Stimulated activated CD8-positive, alpha-beta memory T cell treated with anti-CD3 and anti-CD28 coated beads, Interleukin-4, amount 100 ng/mL, for 24 hours (primary cell): Measurements from ENCODE around the gene PCYOX1L.

Experiments
- DNase-seq: peaks from one replicate; pipeline ENCODE4 v3.0.0-alpha.2; 2020; ENCODE audit warnings: low read depth

The PCYOX1L gene

DNA sequence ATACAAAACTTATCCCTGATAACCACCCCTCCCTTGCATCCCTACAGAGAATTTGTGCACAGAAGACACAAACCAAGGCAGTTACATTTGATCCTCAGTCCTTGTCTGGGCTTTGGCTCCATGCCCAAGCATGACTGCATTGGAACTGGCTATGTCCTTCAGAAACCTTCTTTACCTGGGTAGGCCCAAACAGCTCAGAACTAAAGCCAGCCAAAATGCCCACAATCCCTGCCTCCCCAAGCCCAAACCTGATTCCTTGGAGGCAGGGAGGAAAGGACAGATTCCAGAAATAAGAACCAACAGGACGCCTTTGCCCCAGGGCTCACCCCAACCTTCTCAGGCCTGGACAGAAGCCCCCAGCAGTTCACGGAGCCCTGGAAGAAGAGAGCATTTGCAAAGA, 13.0 kb downstream of the PCYOX1L start:
- no peak for DNase-seq

DNA sequence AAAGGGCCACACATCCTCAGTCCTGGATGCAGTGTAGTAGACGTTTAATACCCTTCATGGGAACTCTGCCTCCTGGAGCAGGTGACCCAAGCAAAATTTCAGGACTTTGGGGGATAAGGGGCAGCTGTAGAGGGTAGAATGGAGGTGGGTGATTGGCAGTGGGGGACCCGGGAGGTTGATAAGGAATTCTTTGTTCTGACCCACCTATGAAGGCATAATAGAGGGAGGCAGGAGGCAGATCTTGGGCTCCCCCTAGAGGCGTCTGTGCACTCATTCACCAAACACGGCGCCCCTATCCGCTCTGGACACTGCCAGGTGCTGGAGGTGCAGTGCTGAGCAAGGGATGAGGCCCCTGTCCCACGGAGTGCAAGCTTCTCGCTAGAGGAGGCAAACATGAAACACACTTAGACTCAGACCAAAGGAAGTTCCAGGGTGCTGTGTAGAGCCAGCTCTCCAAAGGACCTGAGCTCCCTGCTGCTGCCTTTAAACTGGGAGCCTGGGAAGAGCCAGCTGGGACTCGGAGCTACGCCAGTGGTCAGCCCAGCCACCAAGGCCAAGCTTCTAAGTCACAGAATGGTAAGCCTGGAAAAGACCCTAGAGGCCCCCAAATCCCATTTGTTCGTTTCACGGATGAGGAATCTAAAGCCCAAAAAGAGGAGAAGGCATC, 13.6 kb downstream of the PCYOX1L start:
- peak; percentile 41 for DNase-seq

DNA sequence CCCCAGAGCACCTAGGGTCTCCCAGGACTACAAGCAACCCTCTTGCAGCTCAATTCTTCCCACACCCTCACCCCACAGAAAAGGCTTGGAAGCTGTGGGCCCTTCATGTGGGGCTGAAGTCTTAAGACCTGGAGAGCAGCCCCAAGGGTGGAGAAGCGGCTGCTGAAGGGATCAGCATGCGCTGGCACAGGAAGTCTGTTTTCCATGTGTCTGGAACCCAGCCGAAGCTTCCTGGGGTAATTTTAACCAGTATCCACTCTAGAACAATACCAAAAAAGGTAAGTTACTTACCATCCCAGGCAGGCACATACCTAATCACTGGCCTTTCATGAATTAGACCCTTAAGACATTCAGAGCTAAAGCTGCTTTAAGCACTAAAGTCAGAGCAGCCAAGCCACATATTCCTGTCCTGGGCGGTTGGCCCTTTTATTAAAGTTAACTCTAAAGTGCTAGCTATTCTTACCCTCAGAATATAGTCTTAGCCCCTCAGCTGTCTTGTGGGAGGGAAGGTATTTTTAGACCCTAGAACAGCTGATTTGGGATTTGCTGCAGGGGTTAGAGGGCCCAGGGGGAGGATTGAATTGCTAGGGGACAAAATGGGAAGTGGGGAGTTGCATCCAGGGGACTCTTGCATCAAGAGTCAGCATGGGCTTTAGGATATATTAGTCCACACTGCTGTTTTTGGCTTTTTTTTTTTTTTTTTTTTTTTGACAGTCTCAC, 14.4 kb downstream of the PCYOX1L start:
- no peak for DNase-seq

DNA sequence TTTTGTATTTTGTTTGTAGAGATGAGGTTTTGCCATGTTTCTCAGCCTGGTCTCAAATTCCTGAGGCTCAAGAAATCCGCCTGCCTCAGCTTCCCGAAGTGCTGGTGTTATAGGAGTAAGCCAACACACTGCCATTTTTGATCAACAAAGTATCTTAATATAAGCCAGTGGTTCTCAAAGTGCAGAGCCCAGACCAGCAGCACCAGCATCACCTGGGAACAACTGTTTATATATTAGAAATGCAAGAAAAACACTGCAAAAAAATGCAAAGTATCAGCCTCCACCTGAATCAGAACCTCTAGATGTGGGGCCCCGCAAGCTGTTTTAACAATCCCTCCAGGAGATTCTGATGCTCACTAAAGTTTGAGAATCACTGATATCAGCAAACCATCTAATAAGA, 15.1 kb downstream of the PCYOX1L start:
- no peak for DNase-seq

DNA sequence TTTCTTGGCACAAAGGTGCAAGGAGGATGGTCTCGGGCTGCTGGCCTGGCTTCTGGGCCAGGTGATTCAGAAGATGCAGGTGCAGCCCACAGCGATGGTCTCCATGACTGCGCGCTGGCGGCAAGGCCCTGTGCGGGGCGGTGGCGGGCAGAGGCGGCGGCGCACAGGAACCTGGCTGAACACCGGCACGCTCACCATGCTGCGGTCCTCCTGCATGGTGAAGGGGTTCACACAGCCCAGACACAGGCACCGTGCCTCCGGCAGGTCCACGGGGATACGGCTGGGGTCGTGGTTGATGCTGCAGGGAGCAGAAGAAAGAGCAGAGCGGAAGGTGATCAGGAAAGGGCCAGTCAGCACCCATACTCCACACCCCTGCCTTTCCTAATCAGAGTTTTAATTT, 16.5 kb downstream of the PCYOX1L start:
- no peak for DNase-seq

DNA sequence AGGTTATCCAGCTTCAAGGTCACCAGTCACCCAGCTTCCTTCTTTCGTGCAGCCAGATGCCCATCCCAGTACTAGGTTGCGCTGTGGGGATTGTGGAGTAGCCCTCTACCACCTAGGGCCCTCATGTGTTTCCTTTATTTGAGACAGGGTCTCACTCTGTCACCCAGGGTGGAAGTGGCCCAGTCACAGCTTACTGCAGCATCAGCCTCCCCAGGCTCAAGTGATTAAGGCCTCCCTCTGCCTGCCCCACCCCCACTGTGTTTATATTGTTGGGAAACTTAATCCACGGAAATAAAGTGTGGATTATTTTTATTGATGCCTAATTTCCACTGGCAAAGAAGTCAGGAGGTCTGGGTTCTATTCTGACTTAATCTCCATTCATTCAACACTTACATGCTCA, 17.0 kb downstream of the PCYOX1L start:
- DNase-seq: no peak

DNA sequence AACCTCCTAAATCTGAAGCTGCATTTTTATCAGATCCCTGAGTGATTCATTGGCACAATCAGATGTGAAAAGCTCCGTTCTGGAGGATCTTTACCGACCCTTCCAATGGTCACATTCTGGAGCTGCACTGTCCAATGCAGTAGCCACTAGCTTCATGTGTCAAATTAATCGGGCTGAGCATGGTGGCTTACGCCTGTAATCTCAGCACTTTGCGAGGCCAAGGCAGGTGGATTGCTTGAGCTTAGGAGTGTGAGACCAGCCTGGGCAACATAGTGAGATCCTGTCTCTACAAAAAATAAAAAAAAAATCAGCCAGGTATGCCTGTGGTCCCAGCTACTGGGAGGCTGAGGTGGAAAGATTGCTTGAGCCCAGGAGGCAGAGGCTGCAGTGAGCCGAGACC, 17.6 kb downstream of the PCYOX1L start:
- DNase-seq: no peak

DNA sequence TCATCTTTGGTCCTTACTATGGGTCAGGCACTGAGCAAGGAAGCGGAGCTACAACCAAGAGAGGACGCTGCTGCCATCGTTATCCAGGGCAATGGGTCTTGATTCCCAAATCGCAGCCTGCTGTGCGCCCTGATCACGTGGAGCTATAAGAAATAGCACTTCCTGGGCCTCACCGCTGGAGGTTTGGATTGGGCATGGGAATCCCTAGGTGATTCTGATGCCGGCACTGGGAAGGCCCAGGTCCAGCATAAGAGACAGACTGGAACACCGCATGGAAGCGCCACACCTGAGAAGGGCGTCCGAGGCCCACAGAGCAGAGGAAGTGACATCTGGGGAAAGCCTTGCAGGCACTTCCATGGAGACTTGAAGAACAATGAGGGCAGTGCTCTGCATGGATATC, 18.3 kb downstream of the PCYOX1L start:
- no peak for DNase-seq

DNA sequence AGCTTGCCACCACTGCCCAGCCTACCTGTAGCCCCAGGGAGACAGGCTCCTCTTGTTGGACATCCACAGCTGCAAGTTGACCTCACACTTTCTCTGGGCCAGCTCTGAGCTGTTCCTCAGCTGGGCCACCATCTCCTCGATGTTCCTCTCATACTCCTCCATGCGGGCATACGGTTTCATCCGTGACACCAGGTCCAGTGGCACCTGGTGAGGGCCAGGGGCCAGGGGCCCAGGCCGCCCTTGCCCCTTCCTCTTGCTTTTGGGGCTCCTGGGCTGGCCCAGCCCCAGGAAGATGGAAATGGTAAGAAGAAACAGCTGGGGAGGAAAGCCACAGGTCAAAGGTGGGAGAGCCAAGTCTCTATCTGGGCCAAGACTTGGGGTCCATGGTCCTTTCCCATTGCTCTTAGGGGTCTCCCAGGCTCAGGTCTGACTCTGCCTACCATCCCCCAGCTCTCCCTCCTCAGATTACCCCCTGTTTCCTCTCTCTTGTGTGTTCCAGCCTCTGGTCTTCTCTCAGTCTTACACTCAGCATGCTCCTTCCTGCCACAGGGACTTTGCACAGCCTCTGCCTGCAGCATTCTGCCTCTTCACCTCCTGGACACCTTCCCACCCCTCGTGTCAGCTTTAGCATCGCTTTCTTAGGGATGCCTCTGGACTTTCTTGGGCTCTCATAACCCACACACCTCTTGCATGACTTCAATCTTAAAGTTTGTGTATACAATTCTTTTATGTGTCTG, 19.0 kb downstream of the PCYOX1L start:
- no peak for DNase-seq

DNA sequence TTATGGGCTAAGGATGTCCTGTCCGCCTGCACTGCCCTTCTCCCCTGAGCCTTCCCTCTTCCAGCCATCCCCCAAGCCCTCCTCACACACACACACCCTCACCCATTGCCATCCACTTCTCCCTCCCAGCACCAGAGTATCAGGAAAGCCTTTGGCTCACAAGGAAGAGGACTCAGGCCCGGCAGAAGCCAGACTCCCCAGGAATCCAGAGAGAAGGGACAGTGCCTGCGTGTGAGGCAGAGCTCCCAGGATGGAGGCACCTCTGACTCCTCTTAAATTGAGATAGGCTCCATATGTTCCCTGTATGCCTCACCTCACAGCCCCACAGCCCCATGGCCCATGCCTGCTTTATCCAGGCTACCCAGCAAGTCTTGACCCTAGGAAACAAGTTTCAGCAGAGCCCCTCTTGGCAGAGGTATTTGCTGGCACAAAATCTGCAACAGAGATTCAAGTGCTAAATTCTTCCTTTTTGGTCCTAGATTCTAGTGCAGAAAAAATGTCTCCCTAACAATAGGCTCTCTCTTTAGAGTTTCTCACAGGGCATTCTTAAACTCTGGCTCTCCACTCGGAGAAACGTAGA, 20.5 kb downstream of the PCYOX1L start:
- DNase-seq: no peak

DNA sequence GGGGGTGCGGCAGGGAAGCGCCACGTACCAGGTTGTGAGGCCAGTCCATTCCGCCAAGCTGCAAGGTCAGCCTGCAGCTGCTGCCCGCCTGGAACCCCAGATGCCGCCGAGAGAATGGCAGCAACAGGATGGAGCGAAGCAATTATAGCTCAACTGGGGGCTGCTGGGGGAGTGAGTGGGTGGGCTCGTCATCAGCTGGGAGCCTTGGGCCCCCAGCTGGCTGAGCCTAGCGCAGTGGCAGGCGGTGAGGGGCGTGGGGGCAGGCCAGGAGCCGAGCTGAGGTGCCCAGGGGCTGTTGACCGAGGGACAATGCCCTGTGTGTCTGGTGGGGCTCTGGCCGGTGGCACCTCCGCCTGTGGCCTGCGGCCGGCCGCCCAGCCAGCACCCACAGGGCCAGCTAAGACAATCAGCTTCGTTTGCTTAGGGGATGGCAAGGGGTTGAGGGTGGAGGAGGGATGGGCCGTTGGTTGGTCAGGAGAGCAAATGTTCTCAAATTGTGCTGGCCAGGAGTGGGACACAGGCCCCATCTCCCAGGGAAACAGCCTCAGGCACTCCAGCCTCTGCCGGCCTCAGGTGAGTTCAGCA, 21.4 kb downstream of the PCYOX1L start, which contains the start of gene IL17B:
TSS of gene IL17B (minus strand) at position 116 of the 585 bp plus-strand sequence. CDS start at position 49, 67 bp downstream.
- no peak for DNase-seq

DNA sequence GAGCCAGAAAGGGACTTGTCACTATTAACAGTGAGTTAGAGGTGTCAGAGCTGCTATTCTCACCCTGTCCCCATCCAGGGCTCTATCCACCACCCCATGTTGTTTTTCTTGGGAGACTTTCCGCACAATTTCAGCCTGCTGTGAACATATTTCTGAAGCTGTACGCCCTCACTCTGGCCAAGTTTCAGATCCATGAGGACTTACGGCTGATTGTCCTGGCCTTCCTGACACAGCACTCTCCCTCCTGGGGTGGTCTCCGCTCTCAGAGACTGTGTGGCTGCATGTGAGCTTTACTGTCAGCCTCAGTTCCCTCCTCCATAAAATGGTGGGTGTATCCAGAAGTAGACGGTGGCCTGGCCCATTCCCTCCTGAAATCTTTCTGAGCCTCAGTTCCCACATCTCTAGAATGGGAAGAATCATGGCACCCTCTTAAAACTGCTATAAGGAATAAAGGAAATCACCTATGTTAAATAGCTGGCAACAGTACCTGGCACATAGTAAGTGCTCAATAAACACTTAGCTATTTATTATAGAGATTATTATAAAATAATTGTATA, 22.1 kb downstream of the PCYOX1L start:
- DNase-seq: no peak

DNA sequence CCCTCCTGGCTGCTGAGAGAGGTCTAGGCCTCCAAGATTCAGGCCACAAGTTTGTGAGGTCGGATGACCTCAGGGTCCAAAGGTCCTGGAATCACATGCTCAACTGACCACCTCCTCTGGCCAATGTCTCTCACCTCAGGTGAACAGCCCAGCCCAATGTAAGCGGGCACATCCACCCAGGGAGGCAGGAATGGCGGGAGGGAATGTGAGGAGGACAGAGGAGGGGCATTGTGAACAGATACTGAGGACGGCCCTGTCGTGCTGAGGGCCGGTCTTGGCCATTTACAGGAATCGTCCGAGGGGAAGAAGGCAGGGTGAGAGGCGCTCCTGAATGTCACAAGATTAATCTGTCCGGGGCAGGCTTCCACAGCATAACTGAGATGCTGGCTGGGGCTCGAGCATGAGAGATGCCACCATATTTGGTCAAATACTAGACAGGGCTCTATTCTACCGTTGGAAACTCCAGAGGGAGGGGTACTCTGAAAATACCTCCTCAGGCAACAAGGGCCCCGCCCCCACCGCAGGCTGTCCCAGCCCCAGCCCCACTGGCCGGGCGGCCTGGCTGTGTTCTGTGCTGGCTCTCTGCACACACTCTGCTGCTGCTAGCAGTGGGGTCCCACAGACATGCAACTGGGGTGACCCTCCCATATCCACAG, 22.7 kb downstream of the PCYOX1L start:
- DNase-seq: no peak

DNA sequence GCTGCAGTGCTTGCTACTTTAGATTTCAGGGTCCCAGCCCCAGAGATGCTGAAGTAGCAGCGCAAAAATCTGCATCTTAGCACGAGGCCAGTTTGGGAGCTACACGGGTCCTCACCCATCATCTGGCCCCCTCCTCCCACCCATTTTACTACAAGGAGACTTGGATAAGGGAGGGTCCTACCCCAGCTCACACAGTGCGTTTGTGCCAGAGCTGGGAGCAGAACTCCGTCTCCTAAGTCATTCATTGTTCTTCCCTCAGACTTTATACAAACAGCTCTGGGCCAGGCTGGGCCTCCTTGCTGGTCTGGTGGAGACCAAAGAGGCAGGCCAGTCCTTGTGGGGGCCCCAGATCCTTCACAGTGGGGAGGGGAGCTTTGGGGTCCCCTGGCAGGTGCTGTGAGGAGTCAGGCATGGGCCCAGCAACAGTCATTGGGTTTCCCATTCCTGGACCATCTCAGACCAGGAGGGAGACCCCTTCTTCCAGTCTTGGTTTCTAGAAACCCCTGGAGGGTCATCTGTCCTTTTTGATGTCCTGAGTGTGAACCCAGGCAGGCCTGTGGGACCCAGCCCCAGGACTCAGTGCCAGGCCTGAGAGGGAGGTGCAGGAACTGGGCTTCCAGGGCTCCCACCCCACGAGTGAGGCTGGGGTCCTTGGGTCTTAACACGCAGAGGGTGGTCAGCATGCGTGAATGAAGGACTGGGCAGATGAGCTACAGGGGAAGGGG, 23.6 kb downstream of the PCYOX1L start:
- no peak for DNase-seq

DNA sequence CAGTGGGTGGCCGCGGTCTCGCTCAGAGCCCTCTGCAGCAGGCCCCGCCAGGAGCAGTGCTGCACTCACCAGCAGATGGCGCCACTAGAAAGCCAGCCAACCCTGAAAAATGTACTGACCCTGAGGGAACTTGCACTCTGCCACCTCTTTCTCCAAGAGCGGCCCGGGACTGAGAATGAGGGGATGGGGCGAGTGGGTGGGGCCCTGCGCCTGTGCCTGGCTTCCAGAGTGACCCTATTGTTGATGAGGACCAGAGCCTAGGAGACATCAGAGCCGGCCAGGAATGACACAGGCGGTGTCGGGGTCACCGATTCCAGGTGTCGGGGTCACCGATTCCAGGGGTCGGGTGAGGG, 24.1 kb downstream of the PCYOX1L start:
- DNase-seq: peak; percentile 58

DNA sequence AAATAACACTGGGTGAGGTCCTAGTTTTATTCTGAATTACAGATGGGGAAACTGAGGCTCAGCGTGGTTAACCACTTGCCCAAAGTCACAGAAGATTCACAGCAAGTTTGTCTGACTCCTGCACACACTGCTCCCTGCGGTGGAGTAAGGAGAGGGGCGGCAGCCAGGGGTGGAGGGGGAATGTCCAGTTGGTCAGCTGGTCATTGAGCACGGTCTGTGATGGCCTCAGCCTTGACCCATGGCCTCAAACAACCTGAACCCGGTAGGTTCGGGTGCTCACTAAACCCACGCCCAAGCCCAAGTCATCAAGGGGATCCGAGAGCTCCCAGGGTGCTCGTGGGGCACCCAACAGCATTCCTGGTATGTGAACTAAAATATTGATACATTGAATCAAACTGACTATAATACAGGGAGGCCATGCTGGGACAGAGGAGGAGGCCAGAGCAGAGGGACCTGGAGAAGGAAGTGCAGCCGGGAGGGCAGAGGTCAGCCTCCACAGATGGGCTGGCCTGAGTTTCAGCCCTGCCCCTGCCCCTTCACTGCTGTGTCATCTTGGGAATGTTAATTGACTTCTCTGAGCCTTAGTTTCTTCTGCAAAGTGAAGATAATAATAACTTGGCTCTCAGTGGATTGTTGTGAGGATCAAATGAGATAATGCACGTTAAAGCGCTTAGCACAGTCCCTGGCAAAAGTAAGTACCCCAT, 24.8 kb downstream of the PCYOX1L start:
- no peak for DNase-seq

DNA sequence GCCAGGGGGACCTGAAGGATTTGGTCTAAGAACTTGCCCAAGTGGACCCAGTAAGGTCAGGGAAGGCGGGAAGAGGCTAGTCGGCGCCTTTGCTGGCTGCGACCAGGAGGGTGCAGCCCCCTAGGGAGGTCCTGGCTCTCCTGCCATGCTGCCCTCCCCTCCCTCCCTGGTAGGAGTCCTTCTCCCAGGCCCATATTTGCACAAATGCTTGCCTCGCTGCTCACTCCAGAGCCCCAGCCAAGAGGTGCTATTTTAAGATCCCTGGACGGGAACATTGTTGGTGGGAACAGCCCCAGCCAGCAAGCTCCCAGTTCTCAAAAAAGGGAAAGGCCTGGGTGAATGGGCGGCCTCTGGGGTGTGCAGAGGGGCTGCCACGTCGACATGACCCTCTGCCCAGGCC, 25.6 kb downstream of the PCYOX1L start:
- DNase-seq: no peak

DNA sequence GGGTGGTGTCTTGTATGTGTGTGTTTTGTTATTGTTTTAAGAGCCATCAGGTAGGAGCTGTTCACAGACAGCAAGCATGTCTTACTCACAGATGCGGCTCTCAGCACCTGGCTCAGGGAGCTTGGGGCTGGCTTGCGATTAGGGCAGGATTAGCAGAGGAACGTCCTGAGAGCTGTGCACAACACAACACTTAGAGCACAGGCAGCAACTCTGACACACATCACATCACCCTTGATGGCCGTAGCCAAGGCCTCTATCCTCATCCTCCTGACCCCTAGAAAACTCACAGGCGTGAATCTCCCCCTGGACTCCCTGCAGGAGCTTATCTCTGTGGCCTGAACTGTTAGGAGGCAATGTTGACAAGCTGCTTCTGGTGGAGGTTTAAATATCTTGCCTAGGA, 28.3 kb downstream of the PCYOX1L start:
- no peak for DNase-seq

DNA sequence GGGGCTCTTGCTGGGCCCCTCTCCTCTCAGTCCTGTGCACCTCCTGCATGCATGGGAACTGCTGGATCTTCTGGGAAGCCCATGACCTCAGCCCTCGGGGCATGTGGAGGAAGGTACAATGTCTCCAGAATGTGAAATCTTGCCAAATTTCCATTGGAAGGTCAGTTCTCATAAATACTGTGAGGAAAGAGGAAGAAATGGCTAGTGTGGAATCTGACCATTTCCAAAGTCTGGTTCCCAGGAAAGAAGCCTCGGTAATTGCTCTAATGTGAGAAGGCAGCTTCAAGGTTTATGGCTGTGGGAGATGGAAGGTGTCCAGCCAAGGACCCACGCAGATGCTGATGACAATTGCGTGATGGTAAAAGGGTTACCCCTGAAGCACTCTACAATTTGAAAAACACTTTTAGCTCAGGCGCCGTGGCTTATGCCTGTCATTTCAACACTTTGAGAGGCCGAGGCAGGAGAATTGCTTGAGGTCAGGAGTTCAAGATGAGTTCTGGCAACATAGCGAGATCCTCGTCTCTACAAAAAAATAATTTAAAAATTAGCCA, 29.3 kb downstream of the PCYOX1L start:
- DNase-seq: no peak

DNA sequence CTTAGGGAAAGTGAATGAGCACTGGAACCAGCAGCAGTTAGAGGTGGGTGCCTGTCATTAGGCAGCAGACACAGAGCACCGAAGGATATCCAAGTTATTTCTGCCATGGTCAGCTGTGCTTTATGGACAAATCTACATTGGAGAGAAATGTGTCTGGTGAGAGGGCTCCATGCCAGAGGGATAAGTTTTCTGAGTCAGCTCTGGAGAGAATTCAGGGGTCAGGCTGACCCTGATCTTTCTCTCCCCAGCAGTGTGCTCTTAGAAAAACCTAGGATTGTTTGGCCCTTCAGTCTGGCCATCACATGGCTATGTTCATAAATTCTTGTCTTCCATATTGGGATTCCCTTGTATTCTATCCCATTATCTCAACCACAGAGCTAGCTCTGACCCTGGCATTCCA, 30.1 kb downstream of the PCYOX1L start:
- no peak for DNase-seq
